Pancreas (tissue), 10 donors: ENCODE results near the gene FADS2. TPM values are rescaled to one million over a fixed set of nuclear protein-coding genes. Genes with fewer than 3 reads are reported as not detected.

Experiments
- ATAC-seq, 4 donors: fragments of 200-7000 bp; cut with Tn5 transposase; one replicate each; pipeline versions ENCODE4 v1.8.0 to v1.9.1; 2020; ENCODE audit warnings: mild to moderate bottlenecking in 4 of 4, moderate library complexity in 4 of 4
- DNase-seq, 6 donors: peaks; one replicate each; pipeline ENCODE4 v3.0.0-alpha.2; 2020
- FAIRE-seq: peaks from 2 replicates; lab custom pipeline; 2012; peaks lifted over from hg19 to GRCh38; lab: Jason Lieb, UNC
- H3K27ac ChIP-seq, 4 donors: fragments of 200-600 bp; sonication (generic); 1 replicate in 3 of 4; 2 replicates in 1 of 4; pipeline versions ENCODE4 v1.5.0 to v1.8.0; 2020
- H3K27me3 ChIP-seq, 4 donors: fragments of 200-600 bp; one replicate each; pipeline ENCODE4 v1.8.0; 2021
- H3K36me3 ChIP-seq, 3 donors: fragments of 200-600 bp; sonication (generic) in 1 of 3; one replicate each; pipeline versions ENCODE4 v1.5.0 to v1.8.0; 2020 to 2021
- H3K4me1 ChIP-seq, 3 donors: fragments of 200-600 bp; one replicate each; pipeline ENCODE4 v1.8.0; 2021
- H3K4me3 ChIP-seq, 4 donors: fragments of 200-600 bp; sonication (generic) in 2 of 4; one replicate each; pipeline versions ENCODE4 v1.5.0 to v1.8.0; 2020 to 2021
- H3K9me3 ChIP-seq, 4 donors: fragments of 200-600 bp; one replicate each; pipeline ENCODE4 v1.8.0; 2021
- WGBS, 2 donors: extraction: QIAGEN DNeasy Blood & Tissue Kit; methylation state at CpG; one replicate each; pipeline ENCODE4 v1.1.7; 2013; 5-methylcytosine and 5-hydroxymethylcytosine counted together
- intact Hi-C, 3 donors: fragments of 100-400 bp; cut with DNase I; formaldehyde crosslinking; loops; one replicate each; pipeline versions ENCODE4 v1.11.1 to v1.14.2; 2022
- polyA plus RNA-seq, 2 donors: library from polyadenylated mRNA; stranded (reverse); fragments of 200-250 nt; gene quantifications; one replicate each; pipeline ENCODE4 v1.2.3, GENCODE V29; 2013
- total RNA-seq, 6 donors: library from RNA; stranded (reverse); fragmentation: NEBNext Ultra II Directional in 4 of 6; extraction: Animal tissue kit (Norgen Biotek cat#: 25700) in 4 of 6; gene quantifications; one replicate each; pipeline versions ENCODE4 v1.2.1 to v1.2.4, GENCODE V29; 2021 to 2023
- TF ChIP-seq, protein P1 (sequence below), 4 donors: fragments of 200-600 bp; sonication (generic) in 3 of 4; IDR thresholded peaks; one replicate each; pipeline versions ENCODE4 v1.5.0 to v1.8.0; 2021; ENCODE audit warnings: antibody characterized with exemption in 4 of 4
- donor health status: healthy with polysubstance abuse.
- donor health status: DM: no; HTN: no; CAD: no; lungs with moderate emphysema.
- donor health status: DM: no; HTN: no; CAD: no.
- donor health status: control.
- donor health status: control.
- donor health status: Bipolar disorder and iron deficiency.
- donor health status: DM: yes; HTN: yes; CAD: no.
- donor health status: DM: no; HTN: no; CAD: no.
- donor health status: DM: no; HTN: no; CAD: no.
- donor health status: DM: yes; HTN: yes; CAD: no.

The FADS2 gene
- total and polyA plus RNA-seq, 8 donors = 1.7 to 21.3 (median 7.3) TPM

DNA sequence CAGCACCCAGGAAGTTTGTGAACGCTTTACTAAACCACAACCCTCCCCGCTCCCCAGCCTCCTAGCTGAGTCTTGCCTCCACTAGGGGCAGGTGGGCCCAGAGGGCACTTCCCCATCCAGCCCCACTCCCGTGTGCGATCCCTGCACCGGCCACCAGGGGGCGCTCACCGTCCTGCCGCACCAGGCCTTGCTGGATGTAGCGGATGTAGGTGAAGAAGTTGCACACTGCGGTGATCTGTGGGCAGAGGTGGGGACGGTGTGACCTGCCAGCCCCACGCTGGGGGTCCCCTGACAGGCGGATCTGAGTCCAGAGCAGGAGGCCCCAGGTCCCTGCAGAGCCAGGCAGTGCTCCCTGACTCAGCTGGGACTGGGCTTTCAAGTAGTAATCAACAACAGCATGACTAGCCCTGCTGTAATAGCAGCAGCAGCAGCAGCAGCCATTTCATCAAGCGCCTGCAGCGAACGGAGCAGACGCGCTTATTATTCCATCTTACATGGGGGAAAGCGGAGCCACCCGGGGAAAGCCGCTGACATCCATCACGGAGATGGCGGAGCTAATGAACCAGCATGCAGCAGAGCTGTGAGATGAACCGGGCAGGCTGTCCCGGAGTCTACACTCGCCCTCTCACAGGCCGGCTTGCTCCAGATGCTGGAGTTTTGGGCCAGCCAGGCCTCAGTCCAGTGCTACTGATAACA lies 71.2 kb downstream of the FADS2 start:
- no peak for FAIRE-seq
- intact Hi-C loops = loop anchor here in 2 of 3 donors (2.0 to 10.0 kb wide), 4 partner anchors 48 to 183 kb away; no protein-coding TSS in a partner anchor
- peak; percentile 66 to 98 (median 87) for DNase-seq
- Histone ChIP-seq H3K9me3 (no peaks in the 10 kb centered on the region), H3K4me3 (no peak overlapping the region), H3K27ac (no peak overlapping the region), H3K4me1 (no peaks in the 10 kb centered on the region), H3K36me3 (no peaks in the 10 kb centered on the region), H3K27me3 (no peaks in the 10 kb centered on the region)
- peak; percentile 80 to 91 (median 89) for ATAC-seq
- 31 to 35% methylated on average over 27 of the region's 27 CpGs for WGBS, 2 donors
- TF ChIP-seq, protein P1, sequence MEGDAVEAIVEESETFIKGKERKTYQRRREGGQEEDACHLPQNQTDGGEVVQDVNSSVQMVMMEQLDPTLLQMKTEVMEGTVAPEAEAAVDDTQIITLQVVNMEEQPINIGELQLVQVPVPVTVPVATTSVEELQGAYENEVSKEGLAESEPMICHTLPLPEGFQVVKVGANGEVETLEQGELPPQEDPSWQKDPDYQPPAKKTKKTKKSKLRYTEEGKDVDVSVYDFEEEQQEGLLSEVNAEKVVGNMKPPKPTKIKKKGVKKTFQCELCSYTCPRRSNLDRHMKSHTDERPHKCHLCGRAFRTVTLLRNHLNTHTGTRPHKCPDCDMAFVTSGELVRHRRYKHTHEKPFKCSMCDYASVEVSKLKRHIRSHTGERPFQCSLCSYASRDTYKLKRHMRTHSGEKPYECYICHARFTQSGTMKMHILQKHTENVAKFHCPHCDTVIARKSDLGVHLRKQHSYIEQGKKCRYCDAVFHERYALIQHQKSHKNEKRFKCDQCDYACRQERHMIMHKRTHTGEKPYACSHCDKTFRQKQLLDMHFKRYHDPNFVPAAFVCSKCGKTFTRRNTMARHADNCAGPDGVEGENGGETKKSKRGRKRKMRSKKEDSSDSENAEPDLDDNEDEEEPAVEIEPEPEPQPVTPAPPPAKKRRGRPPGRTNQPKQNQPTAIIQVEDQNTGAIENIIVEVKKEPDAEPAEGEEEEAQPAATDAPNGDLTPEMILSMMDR (IDR thresholded peaks at IDR 0.05) = peak; percentile 100

DNA sequence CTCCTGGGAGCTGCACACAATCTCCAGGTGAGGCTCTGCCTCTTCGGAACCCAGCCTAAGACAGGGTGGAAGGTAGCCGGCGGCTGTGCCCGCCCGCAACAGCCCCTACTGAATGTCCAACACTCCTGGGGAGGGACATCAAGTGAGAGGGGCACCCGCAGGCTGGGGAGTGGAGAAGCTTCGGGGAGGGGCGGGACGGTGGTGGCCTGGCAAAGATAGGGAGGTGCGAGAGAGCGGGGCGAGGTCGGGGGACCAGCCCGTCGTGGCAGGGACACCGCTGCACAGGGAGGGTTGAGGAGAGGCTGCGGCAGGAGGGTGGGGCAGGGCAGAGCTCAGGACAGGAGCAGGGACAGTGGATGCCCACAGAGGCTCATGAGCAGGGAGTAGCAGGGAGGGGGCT lies 72.2 kb downstream of the FADS2 start:
- ATAC-seq (no peak), FAIRE-seq (no peak), DNase-seq (peak in 1 of 6 donors; percentile 69)
- intact Hi-C loops = loop anchor here in 1 of 3 donors (10.0 kb wide), 1 partner anchor 165 kb away; no protein-coding TSS in a partner anchor
- Histone ChIP-seq H3K27me3 (no peaks in the 10 kb centered on the region), H3K27ac (no peak overlapping the region), H3K9me3 (no peaks in the 10 kb centered on the region), H3K36me3 (no peaks in the 10 kb centered on the region), H3K4me3 (no peak overlapping the region), H3K4me1 (no peaks in the 10 kb centered on the region)
- 86 to 92% methylated on average over 17 of the region's 17 CpGs for WGBS, 2 donors
- TF ChIP-seq, protein P1 (IDR thresholded peaks at IDR 0.05) = no peak

DNA sequence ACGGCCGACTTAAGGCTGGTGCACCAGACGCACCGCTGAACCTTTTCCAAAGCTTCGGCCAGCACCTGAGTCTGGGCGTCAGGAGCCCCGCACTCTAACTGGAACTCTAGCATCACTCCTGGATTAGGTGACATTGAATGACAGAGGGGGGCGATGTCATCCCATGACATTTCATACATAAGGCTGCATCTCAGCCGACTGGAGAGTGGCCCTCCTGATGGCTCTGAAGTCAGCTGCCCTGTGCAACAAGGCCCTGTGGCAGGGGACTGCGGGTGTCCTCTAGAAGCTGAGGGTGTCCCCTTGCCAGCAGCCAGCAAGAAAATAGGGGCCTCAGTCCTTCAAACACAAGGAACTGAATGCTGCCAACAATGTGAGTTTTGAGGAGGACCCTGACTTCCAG lies 73.3 kb downstream of the FADS2 start:
- Histone ChIP-seq H3K9me3 (no peaks in the 10 kb centered on the region), H3K4me3 (no peak overlapping the region), H3K27me3 (no peaks in the 10 kb centered on the region), H3K4me1 (no peaks in the 10 kb centered on the region), H3K36me3 (no peaks in the 10 kb centered on the region), H3K27ac (no peak overlapping the region)
- 85% methylated on average over 10 of the region's 10 CpGs for WGBS, 2 donors
- TF ChIP-seq, protein P1 (IDR thresholded peaks at IDR 0.05) = no peak
- intact Hi-C loops = loop anchor here in 1 of 3 donors (10.0 kb wide), 1 partner anchor 163 kb away; no protein-coding TSS in a partner anchor
- DNase-seq (peak in 1 of 6 donors; percentile 34), ATAC-seq (no peak), FAIRE-seq (no peak)

DNA sequence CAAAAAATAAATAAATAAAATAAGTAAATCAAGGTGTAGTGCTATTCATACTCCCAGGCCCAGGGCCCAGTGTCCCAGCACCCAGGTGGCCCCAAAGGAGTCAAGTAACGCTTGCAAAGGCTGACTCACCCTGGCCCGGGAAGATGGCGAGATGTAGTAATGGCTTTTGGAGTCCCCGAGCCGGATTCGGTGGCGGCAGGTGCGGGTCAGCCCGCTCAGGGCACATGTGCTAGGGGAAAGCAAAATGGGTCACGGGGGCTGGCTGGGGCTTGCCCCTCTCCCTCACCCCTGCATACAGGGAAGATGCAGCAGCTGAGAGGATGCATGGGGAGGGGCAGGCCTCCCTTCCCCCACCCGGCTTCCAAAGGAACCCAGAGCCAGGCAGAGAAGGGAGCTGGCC lies 74.2 kb downstream of the FADS2 start:
- Histone ChIP-seq H3K27me3 (no peaks in the 10 kb centered on the region), H3K4me3 (no peak overlapping the region), H3K27ac (no peak overlapping the region), H3K36me3 (no peaks in the 10 kb centered on the region), H3K9me3 (no peaks in the 10 kb centered on the region), H3K4me1 (no peaks in the 10 kb centered on the region)
- no peak for FAIRE-seq
- no peak for ATAC-seq
- 91 to 95% methylated on average over 11 of the region's 11 CpGs for WGBS, 2 donors
- peak in 1 of 6 donors; percentile 41 for DNase-seq
- intact Hi-C loops = loop anchor here in 1 of 3 donors (10.0 kb wide), 1 partner anchor 162 kb away; no protein-coding TSS in a partner anchor
- TF ChIP-seq, protein P1 (IDR thresholded peaks at IDR 0.05) = no peak

DNA sequence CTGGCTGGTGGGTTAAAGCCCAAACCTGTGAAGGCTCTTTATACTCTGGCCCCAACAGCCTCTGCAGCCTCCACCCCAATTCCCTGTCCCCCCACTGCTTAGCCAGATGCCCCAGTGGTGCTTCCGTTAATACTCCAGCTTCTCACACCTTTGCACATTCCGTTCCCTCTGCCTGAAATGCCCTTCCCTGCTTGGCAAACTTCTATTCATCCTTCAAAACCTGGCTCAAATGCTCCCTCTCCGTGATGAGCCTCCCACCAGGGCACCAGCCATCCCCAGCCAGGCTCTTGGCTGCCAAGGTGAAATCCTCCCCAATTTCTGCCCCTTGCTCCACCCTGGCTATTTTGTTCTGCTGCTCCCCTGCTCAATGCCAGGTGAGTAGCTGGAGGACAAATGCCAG lies 75.7 kb downstream of the FADS2 start:
- intact Hi-C loops = loop anchor here in 1 of 3 donors (10.0 kb wide), 1 partner anchor 161 kb away; no protein-coding TSS in a partner anchor
- Histone ChIP-seq H3K4me1 (no peaks in the 10 kb centered on the region), H3K9me3 (no peaks in the 10 kb centered on the region), H3K36me3 (no peaks in the 10 kb centered on the region), H3K4me3 (peak overlapping the region in 2 of 4 donors; percentile 19 to 44), H3K27me3 (no peaks in the 10 kb centered on the region), H3K27ac (no peak overlapping the region)
- WGBS, 2 donors = 91 to 98% methylated on average over 3 of the region's 3 CpGs
- no peak for DNase-seq
- TF ChIP-seq, protein P1 (IDR thresholded peaks at IDR 0.05) = no peak
- FAIRE-seq = no peak
- no peak for ATAC-seq
